Measurements from ENCODE around the gene PCDHGA11. TPM values are rescaled to one million over a fixed set of nuclear protein-coding genes. Genes with fewer than 3 reads are reported as not detected.

Gene PCDHGA11
- total RNA-seq, 1 experiment from 2014 or later, result 8.4 TPM

- Mint-ChIP-seq H3K4me1 (no peaks in the 10 kb centered on the region), H3K4me3 (no peak overlapping the region), H3K36me3 (peaks cover 69% of the 10 kb centered on the region), H3K27me3 (ENCODE audit: low read depth) (no peaks in the 10 kb centered on the region), H3K27ac (peak overlapping the region; percentile 30; the same call in 1 of the 2 replicates), H3K9me3 (peaks cover 37% of the 10 kb centered on the region)
- ChIA-PET CTCF (interaction anchor here (0.9 to 2.5 kb wide), 9 partner anchors 10 to 136 kb away, joined by 3 to 6 read pairs (median 3); partner anchors contain the start of genes PCDHGA10, PCDHGA3 and PCDHGB7), POLR2A (no interaction called here)
- ATAC-seq (peak; percentile 53; the same call in 1 of the 2 replicates), DNase-seq (ENCODE audit: low spot score) (no peak)
- TF ChIP-seq, protein P1, sequence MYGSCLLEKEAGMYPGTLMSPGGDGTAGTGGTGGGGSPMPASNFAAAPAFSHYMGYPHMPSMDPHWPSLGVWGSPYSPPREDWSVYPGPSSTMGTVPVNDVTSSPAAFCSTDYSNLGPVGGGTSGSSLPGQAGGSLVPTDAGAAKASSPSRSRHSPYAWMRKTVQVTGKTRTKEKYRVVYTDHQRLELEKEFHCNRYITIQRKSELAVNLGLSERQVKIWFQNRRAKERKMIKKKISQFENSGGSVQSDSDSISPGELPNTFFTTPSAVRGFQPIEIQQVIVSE (CRISPR knock-in tag; IDR thresholded peaks at IDR 0.05; ENCODE audit: borderline replicate concordance), result no peak
- TF ChIP-seq FOXJ3 (CRISPR knock-in tag; IDR thresholded peaks at IDR 0.05; ENCODE audit: borderline replicate concordance) (no peak), GABPB1 (CRISPR knock-in tag; IDR thresholded peaks at IDR 0.05) (no peak), ZNF263 (CRISPR knock-in tag; IDR thresholded peaks at IDR 0.05; ENCODE audit: low read depth) (no peak), EMX1 (CRISPR knock-in tag; IDR thresholded peaks at IDR 0.05) (no peak), TEAD1 (CRISPR knock-in tag; IDR thresholded peaks at IDR 0.05) (no peak), ZBTB21 (CRISPR knock-in tag; IDR thresholded peaks at IDR 0.05; ENCODE audit: borderline replicate concordance) (no peak), PRRX2 (CRISPR knock-in tag; IDR thresholded peaks at IDR 0.05) (no peak), NFYB (CRISPR knock-in tag; conservative IDR thresholded peaks at IDR 0.05; ENCODE audit: low read depth) (no peak), CREM (CRISPR knock-in tag; IDR thresholded peaks at IDR 0.05) (no peak), ZNF425 (CRISPR knock-in tag; conservative IDR thresholded peaks at IDR 0.05) (no peak), NR2C2 (CRISPR knock-in tag; IDR thresholded peaks at IDR 0.05) (no peak), ESRRA (CRISPR knock-in tag; IDR thresholded peaks at IDR 0.05; ENCODE audit: borderline replicate concordance) (no peak), E2F4 (CRISPR knock-in tag; IDR thresholded peaks at IDR 0.05; ENCODE audit: borderline replicate concordance, low read depth) (no peak), SP1 (CRISPR knock-in tag; conservative IDR thresholded peaks at IDR 0.05) (no peak), ZNF138 (CRISPR knock-in tag; conservative IDR thresholded peaks at IDR 0.05) (no peak)
- TF ChIP-seq, protein P2, sequence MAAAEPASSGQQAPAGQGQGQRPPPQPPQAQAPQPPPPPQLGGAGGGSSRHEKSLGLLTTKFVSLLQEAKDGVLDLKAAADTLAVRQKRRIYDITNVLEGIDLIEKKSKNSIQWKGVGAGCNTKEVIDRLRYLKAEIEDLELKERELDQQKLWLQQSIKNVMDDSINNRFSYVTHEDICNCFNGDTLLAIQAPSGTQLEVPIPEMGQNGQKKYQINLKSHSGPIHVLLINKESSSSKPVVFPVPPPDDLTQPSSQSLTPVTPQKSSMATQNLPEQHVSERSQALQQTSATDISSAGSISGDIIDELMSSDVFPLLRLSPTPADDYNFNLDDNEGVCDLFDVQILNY (CRISPR knock-in tag; IDR thresholded peaks at IDR 0.05), result no peak
- TF ChIP-seq, protein P3, sequence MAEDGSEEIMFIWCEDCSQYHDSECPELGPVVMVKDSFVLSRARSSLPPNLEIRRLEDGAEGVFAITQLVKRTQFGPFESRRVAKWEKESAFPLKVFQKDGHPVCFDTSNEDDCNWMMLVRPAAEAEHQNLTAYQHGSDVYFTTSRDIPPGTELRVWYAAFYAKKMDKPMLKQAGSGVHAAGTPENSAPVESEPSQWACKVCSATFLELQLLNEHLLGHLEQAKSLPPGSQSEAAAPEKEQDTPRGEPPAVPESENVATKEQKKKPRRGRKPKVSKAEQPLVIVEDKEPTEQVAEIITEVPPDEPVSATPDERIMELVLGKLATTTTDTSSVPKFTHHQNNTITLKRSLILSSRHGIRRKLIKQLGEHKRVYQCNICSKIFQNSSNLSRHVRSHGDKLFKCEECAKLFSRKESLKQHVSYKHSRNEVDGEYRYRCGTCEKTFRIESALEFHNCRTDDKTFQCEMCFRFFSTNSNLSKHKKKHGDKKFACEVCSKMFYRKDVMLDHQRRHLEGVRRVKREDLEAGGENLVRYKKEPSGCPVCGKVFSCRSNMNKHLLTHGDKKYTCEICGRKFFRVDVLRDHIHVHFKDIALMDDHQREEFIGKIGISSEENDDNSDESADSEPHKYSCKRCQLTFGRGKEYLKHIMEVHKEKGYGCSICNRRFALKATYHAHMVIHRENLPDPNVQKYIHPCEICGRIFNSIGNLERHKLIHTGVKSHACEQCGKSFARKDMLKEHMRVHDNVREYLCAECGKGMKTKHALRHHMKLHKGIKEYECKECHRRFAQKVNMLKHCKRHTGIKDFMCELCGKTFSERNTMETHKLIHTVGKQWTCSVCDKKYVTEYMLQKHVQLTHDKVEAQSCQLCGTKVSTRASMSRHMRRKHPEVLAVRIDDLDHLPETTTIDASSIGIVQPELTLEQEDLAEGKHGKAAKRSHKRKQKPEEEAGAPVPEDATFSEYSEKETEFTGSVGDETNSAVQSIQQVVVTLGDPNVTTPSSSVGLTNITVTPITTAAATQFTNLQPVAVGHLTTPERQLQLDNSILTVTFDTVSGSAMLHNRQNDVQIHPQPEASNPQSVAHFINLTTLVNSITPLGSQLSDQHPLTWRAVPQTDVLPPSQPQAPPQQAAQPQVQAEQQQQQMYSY (CRISPR knock-in tag; IDR thresholded peaks at IDR 0.05), result no peak
- TF ChIP-seq, protein P4, sequence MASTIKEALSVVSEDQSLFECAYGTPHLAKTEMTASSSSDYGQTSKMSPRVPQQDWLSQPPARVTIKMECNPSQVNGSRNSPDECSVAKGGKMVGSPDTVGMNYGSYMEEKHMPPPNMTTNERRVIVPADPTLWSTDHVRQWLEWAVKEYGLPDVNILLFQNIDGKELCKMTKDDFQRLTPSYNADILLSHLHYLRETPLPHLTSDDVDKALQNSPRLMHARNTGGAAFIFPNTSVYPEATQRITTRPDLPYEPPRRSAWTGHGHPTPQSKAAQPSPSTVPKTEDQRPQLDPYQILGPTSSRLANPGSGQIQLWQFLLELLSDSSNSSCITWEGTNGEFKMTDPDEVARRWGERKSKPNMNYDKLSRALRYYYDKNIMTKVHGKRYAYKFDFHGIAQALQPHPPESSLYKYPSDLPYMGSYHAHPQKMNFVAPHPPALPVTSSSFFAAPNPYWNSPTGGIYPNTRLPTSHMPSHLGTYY (CRISPR knock-in tag; IDR thresholded peaks at IDR 0.05), result no peak
- TF ChIP-seq, protein P5, sequence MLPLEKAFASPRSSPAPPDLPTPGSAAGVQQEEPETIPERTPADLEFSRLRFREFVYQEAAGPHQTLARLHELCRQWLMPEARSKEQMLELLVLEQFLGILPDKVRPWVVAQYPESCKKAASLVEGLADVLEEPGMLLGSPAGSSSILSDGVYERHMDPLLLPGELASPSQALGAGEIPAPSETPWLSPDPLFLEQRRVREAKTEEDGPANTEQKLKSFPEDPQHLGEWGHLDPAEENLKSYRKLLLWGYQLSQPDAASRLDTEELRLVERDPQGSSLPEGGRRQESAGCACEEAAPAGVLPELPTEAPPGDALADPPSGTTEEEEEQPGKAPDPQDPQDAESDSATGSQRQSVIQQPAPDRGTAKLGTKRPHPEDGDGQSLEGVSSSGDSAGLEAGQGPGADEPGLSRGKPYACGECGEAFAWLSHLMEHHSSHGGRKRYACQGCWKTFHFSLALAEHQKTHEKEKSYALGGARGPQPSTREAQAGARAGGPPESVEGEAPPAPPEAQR (CRISPR knock-in tag; IDR thresholded peaks at IDR 0.05), result no peak
Observed at GRCh38 chr5:141427783-141428426, 7.1 kb downstream of the PCDHGA11 start.
